OCI-LY1 (cell line): ENCODE results near the gene CPTP.

Experiments used
- H2AFZ ChIP-seq: fragments of 200-600 bp; sonication (generic), shearing (Covaris generic); 2 replicates; pipeline ENCODE4 v1.6.0; 2014; ENCODE audit warnings: antibody characterized with exemption, mild to moderate bottlenecking, low read length
- H3F3A ChIP-seq: fragments of 200-600 bp; sonication (generic), shearing (Covaris generic); 2 replicates; pipeline ENCODE4 v1.6.0; 2014; ENCODE audit warnings: mild to moderate bottlenecking, antibody characterized with exemption, low read length, moderate library complexity; ENCODE audit not compliant: insufficient read depth
- H3K27ac ChIP-seq: fragments of 200-600 bp; sonication (generic); 2 replicates; pipeline ENCODE4 v1.5.1; 2014; ENCODE audit warnings: low read length, mixed run types, mild to moderate bottlenecking, low read depth; ENCODE audit not compliant: poor library complexity, severe bottlenecking
- H3K27me3 ChIP-seq: fragments of 200-600 bp; sonication (generic); 2 replicates; pipeline ENCODE4 v1.6.0; 2014; ENCODE audit warnings: antibody characterized with exemption, mild to moderate bottlenecking, low read length, moderate library complexity; ENCODE audit not compliant: insufficient read depth
- H3K36me3 ChIP-seq: fragments of 200-600 bp; sonication (generic); 2 replicates; pipeline ENCODE4 v1.6.1; 2014; ENCODE audit warnings: mild to moderate bottlenecking, antibody characterized with exemption, low read length, moderate library complexity, mixed read lengths; ENCODE audit not compliant: insufficient read depth
- H3K4me1 ChIP-seq: fragments of 200-600 bp; sonication (generic); 2 replicates; pipeline ENCODE4 v1.5.1; 2014; ENCODE audit warnings: mild to moderate bottlenecking, low read length, moderate library complexity; ENCODE audit not compliant: insufficient read depth, severe bottlenecking
- H3K4me2 ChIP-seq: fragments of 200-600 bp; sonication (generic), shearing (Covaris generic); 2 replicates; pipeline ENCODE4 v1.6.1; 2014; ENCODE audit warnings: low read length
- H3K4me3 ChIP-seq: fragments of 200-600 bp; sonication (generic); 2 replicates; pipeline ENCODE4 v1.5.1; 2014; ENCODE audit warnings: low read length, low read depth, mild to moderate bottlenecking, mixed read lengths; ENCODE audit not compliant: poor library complexity, severe bottlenecking
- H3K79me2 ChIP-seq: fragments of 200-600 bp; shearing (Covaris generic); 2 replicates; pipeline ENCODE4 v1.6.1; 2016; ENCODE audit warnings: mixed run types, low read length, mixed read lengths; ENCODE audit not compliant: insufficient read depth
- H3K9ac ChIP-seq: fragments of 200-600 bp; sonication (generic), shearing (Covaris generic); 2 replicates; pipeline ENCODE4 v1.6.1; 2014; ENCODE audit warnings: mild to moderate bottlenecking, low read length, mixed read lengths
- H3K9me2 ChIP-seq: fragments of 200-600 bp; sonication (generic), shearing (Covaris generic); 2 replicates; pipeline ENCODE4 v1.6.1; 2014; ENCODE audit warnings: low read depth, mild to moderate bottlenecking, low read length, mixed read lengths
- H3K9me3 ChIP-seq: fragments of 200-600 bp; shearing (Covaris generic); 2 replicates; pipeline ENCODE4 v1.6.1; 2014; ENCODE audit warnings: low read length, mixed read lengths
- H4K20me1 ChIP-seq: fragments of 200-600 bp; sonication (generic), shearing (Covaris generic); 2 replicates; pipeline ENCODE4 v1.6.0; 2016; ENCODE audit warnings: mild to moderate bottlenecking, low read length; ENCODE audit not compliant: insufficient read depth
- CTCF ChIP-seq: fragments of 200-600 bp; sonication (generic), shearing (Covaris generic); IDR thresholded peaks from 2 replicates; pipeline ENCODE4 v1.5.1; 2017; ENCODE audit warnings: mild to moderate bottlenecking, antibody characterized with exemption, low read length, moderate library complexity, mixed read lengths
- EZH2 ChIP-seq: fragments of 200-600 bp; sonication (generic), shearing (Covaris generic); IDR thresholded peaks from 2 replicates; pipeline ENCODE4 v1.8.0; 2017; ENCODE audit warnings: borderline replicate concordance, mixed run types, mild to moderate bottlenecking, antibody characterized with exemption, low read length, moderate library complexity, mixed read lengths

Gene CPTP

GRCh38 chr1:1298861-1299685, 25.5 kb upstream of the CPTP start:
- Histone ChIP-seq H3K27ac (no peak overlapping the region), H3K9ac (no peak overlapping the region), H3K9me3 (no peaks in the 10 kb centered on the region), H4K20me1 (no peaks in the 10 kb centered on the region), H3F3A (no peaks in the 10 kb centered on the region), H3K36me3 (no peaks in the 10 kb centered on the region), H3K79me2 (no peaks in the 10 kb centered on the region), H3K4me2 (no peak overlapping the region), H3K27me3 (no peaks in the 10 kb centered on the region), H2AFZ (no peak overlapping the region), H3K4me3 (no peak overlapping the region), H3K9me2 (no peaks in the 10 kb centered on the region), H3K4me1 (no peaks in the 10 kb centered on the region)
- TF ChIP-seq CTCF (no peak), EZH2 (no peak)

GRCh38 chr1:1299686-1300351, 24.8 kb upstream of the CPTP start:
- Histone ChIP-seq H2AFZ (no peak overlapping the region), H3K4me2 (no peak overlapping the region), H3K27ac (no peak overlapping the region), H3K9me3 (no peaks in the 10 kb centered on the region), H3F3A (no peaks in the 10 kb centered on the region), H3K4me3 (no peak overlapping the region), H3K27me3 (no peaks in the 10 kb centered on the region), H3K9ac (no peak overlapping the region), H3K4me1 (no peaks in the 10 kb centered on the region), H3K79me2 (no peaks in the 10 kb centered on the region), H3K36me3 (no peaks in the 10 kb centered on the region), H3K9me2 (no peaks in the 10 kb centered on the region), H4K20me1 (no peaks in the 10 kb centered on the region)
- TF ChIP-seq CTCF: peak; percentile 52; the same call in 1 of the 2 replicates
- TF ChIP-seq EZH2: no peak

DNA sequence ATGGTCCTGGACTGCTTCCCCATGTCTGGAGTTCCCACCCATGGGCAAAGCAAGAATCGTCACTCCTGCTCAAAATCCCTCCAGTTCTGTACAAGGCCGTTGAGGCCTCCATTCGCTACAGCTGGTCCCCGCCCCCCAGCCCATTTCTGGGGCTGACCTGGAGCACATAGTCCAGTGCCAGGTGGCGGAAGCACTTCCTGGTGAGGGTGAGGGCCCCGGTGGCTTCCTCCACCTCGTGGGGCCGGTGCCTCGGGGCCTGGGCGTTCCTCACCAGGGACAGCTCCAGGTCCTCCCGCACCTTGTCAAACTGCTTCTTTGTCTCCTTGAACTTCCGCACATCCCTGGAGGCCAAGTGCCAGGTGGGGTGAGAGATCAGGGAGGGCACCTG, 24.3 kb upstream of the CPTP start:
- no peaks in the 10 kb centered on the region for H3K36me3 ChIP-seq
- no peaks in the 10 kb centered on the region for H4K20me1 ChIP-seq
- H3K9ac ChIP-seq: no peak overlapping the region

More for the DNA sequence above, 24.3 kb upstream of the CPTP start:
- peaks cover 5% of the 10 kb centered on the region for H3K4me1 ChIP-seq
- no peak overlapping the region for H3K4me2 ChIP-seq
- H3K27ac ChIP-seq: no peak overlapping the region
- no peaks in the 10 kb centered on the region for H3K27me3 ChIP-seq
- no peaks in the 10 kb centered on the region for H3K79me2 ChIP-seq
- no peak for TF ChIP-seq EZH2
- TF ChIP-seq CTCF: no peak
- H3K9me2 ChIP-seq: no peaks in the 10 kb centered on the region
- H3F3A ChIP-seq: no peaks in the 10 kb centered on the region
- H2AFZ ChIP-seq: no peak overlapping the region
- no peaks in the 10 kb centered on the region for H3K9me3 ChIP-seq
- H3K4me3 ChIP-seq: no peak overlapping the region
